Ishikawa (cell line): Measurements from ENCODE around the gene TP73.

Experiments used
- CEBPB ChIP-seq: IDR thresholded peaks from 2 replicates; pipeline ENCODE4 v1.6.1; 2012
- CREB1 ChIP-seq: IDR thresholded peaks from 2 replicates; pipeline ENCODE4 v1.6.1; 2012; ENCODE audit warnings: low read depth
- EGR1 ChIP-seq: IDR thresholded peaks from 2 replicates; pipeline ENCODE4 v1.6.1; 2012
- EP300 ChIP-seq: IDR thresholded peaks from 2 replicates; pipeline ENCODE4 v1.6.1; 2012; ENCODE audit warnings: borderline replicate concordance
- FOXM1 ChIP-seq: IDR thresholded peaks from 2 replicates; pipeline ENCODE4 v1.6.1; 2012; ENCODE audit warnings: low read depth, borderline replicate concordance
- NFIC ChIP-seq: IDR thresholded peaks from 2 replicates; pipeline ENCODE4 v1.6.1; 2012
- RAD21 ChIP-seq: IDR thresholded peaks from 2 replicates; pipeline ENCODE4 v1.6.1; 2012; ENCODE audit warnings: low read depth
- TAF1 ChIP-seq: IDR thresholded peaks from 2 replicates; pipeline ENCODE4 v1.6.1; 2012; ENCODE audit warnings: low read depth, mild to moderate bottlenecking
- TCF12 ChIP-seq: IDR thresholded peaks from 2 replicates; pipeline ENCODE4 v1.6.1; 2012; ENCODE audit warnings: low read depth
- TEAD4 ChIP-seq: IDR thresholded peaks from 2 replicates; pipeline ENCODE4 v1.6.1; 2012
- YY1 ChIP-seq: IDR thresholded peaks from 2 replicates; pipeline ENCODE4 v1.6.1; 2012; ENCODE audit warnings: low read depth
- ZBTB7A ChIP-seq: IDR thresholded peaks from 2 replicates; pipeline ENCODE4 v1.6.1; 2012; ENCODE audit warnings: low read depth
- TF ChIP-seq, protein P1 (sequence below): IDR thresholded peaks from 2 replicates; pipeline ENCODE4 v1.6.1; 2012
- TF ChIP-seq, protein P2 (sequence below): IDR thresholded peaks from 2 replicates; pipeline ENCODE4 v1.6.1; 2012; ENCODE audit warnings: low read depth, mild to moderate bottlenecking

TP73 gene

DNA sequence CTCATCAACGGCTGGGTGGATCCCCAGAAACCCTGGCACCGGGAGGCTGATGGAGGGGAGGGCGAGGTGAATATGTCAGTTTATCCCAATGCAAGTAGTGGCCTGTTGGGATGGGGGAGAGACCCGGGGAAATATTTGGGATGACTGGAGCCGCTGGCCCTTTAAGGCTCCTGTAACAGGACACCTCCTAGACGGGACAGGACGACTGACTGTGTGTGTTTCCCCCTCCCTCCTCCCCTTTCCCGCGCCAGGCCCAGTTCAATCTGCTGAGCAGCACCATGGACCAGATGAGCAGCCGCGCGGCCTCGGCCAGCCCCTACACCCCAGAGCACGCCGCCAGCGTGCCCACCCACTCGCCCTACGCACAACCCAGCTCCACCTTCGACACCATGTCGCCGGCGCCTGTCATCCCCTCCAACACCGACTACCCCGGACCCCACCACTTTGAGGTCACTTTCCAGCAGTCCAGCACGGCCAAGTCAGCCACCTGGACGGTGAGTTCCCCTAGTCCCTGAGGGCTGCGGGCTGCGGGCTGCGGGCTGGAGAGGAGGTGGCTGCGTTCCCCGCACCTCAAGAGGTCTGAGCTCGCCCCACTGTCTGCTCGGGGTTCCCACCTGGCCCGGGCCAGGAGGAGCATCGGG lies 55.1 kb downstream of the TP73 start:
- TF ChIP-seq CREB1 (no peak), EGR1 (no peak), RAD21 (no peak), YY1 (no peak), TEAD4 (no peak), EP300 (no peak), FOXM1 (no peak), CEBPB (no peak), TCF12 (no peak), ZBTB7A (peak; percentile 73), TAF1 (0 out of 2 replicates have a peak, but pooled peaks have one; percentile 9)
- TF ChIP-seq, protein P1, sequence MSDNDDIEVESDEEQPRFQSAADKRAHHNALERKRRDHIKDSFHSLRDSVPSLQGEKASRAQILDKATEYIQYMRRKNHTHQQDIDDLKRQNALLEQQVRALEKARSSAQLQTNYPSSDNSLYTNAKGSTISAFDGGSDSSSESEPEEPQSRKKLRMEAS, result 0 out of 2 replicates have a peak, but pooled peaks have one; percentile 25
- TF ChIP-seq, protein P2, sequence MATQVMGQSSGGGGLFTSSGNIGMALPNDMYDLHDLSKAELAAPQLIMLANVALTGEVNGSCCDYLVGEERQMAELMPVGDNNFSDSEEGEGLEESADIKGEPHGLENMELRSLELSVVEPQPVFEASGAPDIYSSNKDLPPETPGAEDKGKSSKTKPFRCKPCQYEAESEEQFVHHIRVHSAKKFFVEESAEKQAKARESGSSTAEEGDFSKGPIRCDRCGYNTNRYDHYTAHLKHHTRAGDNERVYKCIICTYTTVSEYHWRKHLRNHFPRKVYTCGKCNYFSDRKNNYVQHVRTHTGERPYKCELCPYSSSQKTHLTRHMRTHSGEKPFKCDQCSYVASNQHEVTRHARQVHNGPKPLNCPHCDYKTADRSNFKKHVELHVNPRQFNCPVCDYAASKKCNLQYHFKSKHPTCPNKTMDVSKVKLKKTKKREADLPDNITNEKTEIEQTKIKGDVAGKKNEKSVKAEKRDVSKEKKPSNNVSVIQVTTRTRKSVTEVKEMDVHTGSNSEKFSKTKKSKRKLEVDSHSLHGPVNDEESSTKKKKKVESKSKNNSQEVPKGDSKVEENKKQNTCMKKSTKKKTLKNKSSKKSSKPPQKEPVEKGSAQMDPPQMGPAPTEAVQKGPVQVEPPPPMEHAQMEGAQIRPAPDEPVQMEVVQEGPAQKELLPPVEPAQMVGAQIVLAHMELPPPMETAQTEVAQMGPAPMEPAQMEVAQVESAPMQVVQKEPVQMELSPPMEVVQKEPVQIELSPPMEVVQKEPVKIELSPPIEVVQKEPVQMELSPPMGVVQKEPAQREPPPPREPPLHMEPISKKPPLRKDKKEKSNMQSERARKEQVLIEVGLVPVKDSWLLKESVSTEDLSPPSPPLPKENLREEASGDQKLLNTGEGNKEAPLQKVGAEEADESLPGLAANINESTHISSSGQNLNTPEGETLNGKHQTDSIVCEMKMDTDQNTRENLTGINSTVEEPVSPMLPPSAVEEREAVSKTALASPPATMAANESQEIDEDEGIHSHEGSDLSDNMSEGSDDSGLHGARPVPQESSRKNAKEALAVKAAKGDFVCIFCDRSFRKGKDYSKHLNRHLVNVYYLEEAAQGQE, result peak; percentile 48; the same call in 1 of the 2 replicates

DNA sequence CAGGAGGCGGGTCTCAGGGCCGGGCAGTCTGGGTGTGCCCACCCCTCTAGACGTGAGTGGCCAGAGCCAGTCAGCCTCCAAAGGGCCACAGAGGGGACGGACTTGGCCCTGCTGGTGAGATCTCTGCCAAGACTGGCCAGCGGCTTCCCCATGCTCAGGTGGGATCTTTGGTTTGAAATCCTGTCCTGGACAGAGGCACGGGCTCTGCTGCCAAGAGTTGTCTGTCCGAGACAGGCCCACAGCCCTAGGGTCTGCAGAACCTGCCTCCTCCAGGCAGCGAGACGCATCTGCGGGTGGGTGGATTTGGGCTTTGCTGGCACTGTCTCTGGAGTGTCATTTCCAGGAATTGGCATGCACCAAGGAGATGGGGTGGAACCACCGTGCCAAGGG lies 55.6 kb downstream of the TP73 start:
- no peak for TF ChIP-seq TCF12
- TF ChIP-seq TAF1, result no peak
- TF ChIP-seq EGR1, result no peak
- no peak for TF ChIP-seq YY1
- no peak for TF ChIP-seq RAD21
- TF ChIP-seq, protein P2, result no peak
- no peak for TF ChIP-seq CREB1
- no peak for TF ChIP-seq FOXM1
- TF ChIP-seq, protein P1, result no peak
- TF ChIP-seq ZBTB7A, result no peak

DNA sequence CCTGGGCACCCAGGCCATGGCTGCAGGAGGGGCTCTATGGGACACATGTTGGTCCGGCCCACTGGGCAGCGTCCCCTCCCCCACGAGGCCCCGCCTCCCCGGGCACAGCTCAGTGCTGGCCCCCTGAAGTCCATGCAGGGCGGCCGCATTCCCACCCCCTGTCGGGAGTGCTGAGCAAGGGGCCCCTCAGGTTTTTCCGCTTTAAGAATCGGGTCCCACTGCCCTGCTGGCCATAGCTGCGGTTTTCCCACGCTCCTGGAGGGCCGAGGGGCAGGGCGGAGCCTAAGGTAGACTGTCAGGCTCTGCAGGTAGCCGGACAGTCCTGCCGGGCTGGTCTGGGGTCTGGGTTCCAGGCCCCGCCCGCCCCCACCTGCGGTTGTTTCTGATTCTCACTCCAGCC lies 56.5 kb downstream of the TP73 start:
- TF ChIP-seq RAD21 (no peak), TCF12 (no peak; the same call in 1 of the 2 replicates), TEAD4 (no peak), EP300 (peak; percentile 16; the same call in 1 of the 2 replicates)
- TF ChIP-seq, protein P2, result no peak

DNA sequence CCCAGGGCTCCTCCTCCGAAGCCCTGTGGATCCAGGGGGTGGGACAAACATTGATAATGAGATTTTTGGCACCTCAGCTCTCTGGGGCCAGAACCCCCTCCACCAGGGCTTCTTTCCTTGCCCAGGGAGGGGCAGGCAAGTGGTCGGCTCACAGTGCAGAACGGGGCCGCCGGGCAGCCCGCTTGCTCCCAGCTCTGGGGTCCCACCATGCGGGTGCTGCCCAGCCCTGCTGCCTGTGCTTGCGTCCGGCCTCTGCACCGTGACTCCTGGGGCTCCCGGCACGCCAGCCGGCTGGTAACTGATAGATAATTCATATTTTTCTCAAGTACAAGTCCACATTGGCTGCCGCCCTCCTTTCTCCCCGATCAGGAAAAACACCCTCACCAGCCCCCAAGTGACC lies 57.9 kb downstream of the TP73 start:
- TF ChIP-seq NFIC (no peak), ZBTB7A (no peak), TCF12 (no peak), TEAD4 (no peak), CREB1 (no peak), EP300 (no peak), RAD21 (no peak), TAF1 (no peak), FOXM1 (no peak), CEBPB (no peak)
- TF ChIP-seq, protein P1, result no peak
- TF ChIP-seq, protein P2, result no peak
